ENCODE data around the gene SELENOS. TPM values are rescaled to one million over a fixed set of nuclear protein-coding genes. Genes with fewer than 3 reads are reported as not detected.

SELENOS gene
- total RNA-seq, 1 experiment from 2014 or later = 145 TPM

GRCh38 chr15:101255615-101256241, 21.6 kb downstream of the SELENOS start:
- no peak for TF ChIP-seq CTCF (IDR thresholded peaks at IDR 0.05; ENCODE audit: unreplicated experiment)
- H3K27ac Mint-ChIP-seq (ENCODE audit: low read depth, unreplicated experiment) = no peak overlapping the region
- CTCF ChIA-PET = interaction anchor here (0.5 to 4.3 kb wide), 11 partner anchors 15 to 823 kb away, joined by 3 to 62 read pairs (median 3); no protein-coding TSS in a partner anchor
- H3K9me3 Mint-ChIP-seq (ENCODE audit: unreplicated experiment) = no peaks in the 10 kb centered on the region
- no TSS peak for BruUV-seq (replicated peaks)
- H3K27me3 Mint-ChIP-seq (ENCODE audit: insufficient read depth, unreplicated experiment) = no peaks in the 10 kb centered on the region
- H3K36me3 Mint-ChIP-seq (ENCODE audit: insufficient read depth, unreplicated experiment) = no peaks in the 10 kb centered on the region
- peaks cover 5% of the 10 kb centered on the region for H3K4me1 Mint-ChIP-seq (ENCODE audit: insufficient read depth, unreplicated experiment)
- H3K4me3 Mint-ChIP-seq (ENCODE audit: unreplicated experiment) = no peak overlapping the region
- DNase-seq (ENCODE audit: unreplicated experiment) = no peak
- intact Hi-C loops (cut with micrococcal nuclease) = loop anchor here (5.0 kb wide), 2 partner anchors 338 to 628 kb away; partner anchors contain the start of gene LRRK1
- POLR2A ChIA-PET = no interaction called here

DNA sequence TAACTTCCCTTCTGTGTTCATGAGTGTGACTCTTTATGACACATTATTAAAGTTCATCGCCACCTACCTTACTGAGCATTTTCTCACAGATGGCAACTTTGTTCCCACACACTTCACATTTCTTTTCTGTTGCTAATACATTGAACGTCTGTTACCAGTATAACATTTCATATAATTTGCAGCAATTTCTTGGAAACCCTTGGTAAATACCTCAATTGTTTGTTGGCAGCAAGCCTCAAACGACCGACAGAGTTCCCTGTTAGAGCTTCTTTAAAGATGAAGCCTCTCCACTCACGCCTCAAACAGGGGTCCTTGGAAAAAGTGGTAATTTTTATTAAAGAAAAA, 22.3 kb downstream of the SELENOS start:
- intact Hi-C loops (cut with micrococcal nuclease) = loop anchor here (5.0 kb wide), 2 partner anchors 338 to 628 kb away; partner anchors contain the start of gene LRRK1
- Mint-ChIP-seq H3K9me3 (ENCODE audit: unreplicated experiment) (no peaks in the 10 kb centered on the region), H3K27me3 (ENCODE audit: insufficient read depth, unreplicated experiment) (no peaks in the 10 kb centered on the region), H3K36me3 (ENCODE audit: insufficient read depth, unreplicated experiment) (no peaks in the 10 kb centered on the region), H3K4me3 (ENCODE audit: unreplicated experiment) (no peak overlapping the region), H3K27ac (ENCODE audit: low read depth, unreplicated experiment) (no peak overlapping the region), H3K4me1 (ENCODE audit: insufficient read depth, unreplicated experiment) (peaks cover 10% of the 10 kb centered on the region)
- CTCF ChIA-PET = interaction anchor here (0.6 to 4.3 kb wide), 7 partner anchors 15 to 822 kb away, joined by 3 to 62 read pairs (median 4); no protein-coding TSS in a partner anchor
- no peak for TF ChIP-seq CTCF (IDR thresholded peaks at IDR 0.05; ENCODE audit: unreplicated experiment)
- POLR2A ChIA-PET = interaction anchor here (1.1 kb wide), 1 partner anchor 142 kb away, joined by 4 read pairs; no protein-coding TSS in a partner anchor
- no TSS peak for BruUV-seq (replicated peaks)
- no peak for DNase-seq (ENCODE audit: unreplicated experiment)

DNA sequence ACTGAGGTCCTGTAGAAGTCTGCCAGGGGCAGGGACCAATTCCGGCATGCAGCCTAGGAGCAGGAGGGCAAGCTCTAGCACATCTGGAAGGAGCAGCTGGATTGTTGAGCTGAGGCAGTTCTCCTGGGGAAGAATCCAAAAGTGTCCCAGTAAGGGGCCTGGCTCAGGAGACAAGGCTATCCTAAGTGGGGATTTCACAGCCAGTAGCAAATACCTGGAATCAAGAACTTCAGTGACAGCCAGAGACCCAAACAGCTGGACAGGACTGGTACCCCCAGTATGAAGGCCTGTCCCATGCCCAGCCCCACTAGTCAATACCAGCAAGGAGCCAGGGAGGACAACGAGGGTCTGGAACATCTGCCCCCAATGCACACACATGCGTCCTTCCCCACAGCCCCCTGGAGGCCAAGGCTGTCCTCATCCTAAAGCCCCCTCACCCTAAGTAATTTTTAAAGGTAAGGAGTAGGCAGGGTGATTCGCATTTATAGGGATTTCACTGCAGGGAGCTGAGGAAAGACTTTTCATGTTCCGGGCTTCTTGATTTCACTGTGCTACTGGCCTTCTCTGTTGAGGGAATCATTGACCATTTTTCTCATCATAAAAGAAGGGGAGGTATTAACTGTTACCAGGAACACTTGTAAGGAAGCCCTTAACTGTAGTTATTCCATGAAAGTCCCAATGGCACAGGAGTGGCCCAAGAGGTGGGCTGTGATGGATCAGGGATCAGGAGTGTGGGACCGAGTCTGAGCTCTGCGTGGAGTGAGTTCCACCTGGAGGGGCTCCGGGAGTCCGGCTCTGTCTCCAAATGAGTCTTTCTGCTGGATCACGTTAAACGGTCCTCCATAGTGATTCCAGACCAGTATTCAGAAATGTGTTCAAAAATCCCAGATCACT, 22.9 kb downstream of the SELENOS start:
- H3K4me3 Mint-ChIP-seq (ENCODE audit: unreplicated experiment) = no peak overlapping the region
- CTCF ChIA-PET = interaction anchor here (0.6 to 4.3 kb wide), 11 partner anchors 16 to 337 kb away, joined by 3 to 62 read pairs (median 3); no protein-coding TSS in a partner anchor
- intact Hi-C loops (cut with micrococcal nuclease) = loop anchor here (5.0 kb wide), 2 partner anchors 337 to 627 kb away; partner anchors contain the start of gene LRRK1
- H3K36me3 Mint-ChIP-seq (ENCODE audit: insufficient read depth, unreplicated experiment) = no peaks in the 10 kb centered on the region
- TF ChIP-seq CTCF (IDR thresholded peaks at IDR 0.05; ENCODE audit: unreplicated experiment) = no peak
- no peak for DNase-seq (ENCODE audit: unreplicated experiment)
- no peaks in the 10 kb centered on the region for H3K27me3 Mint-ChIP-seq (ENCODE audit: insufficient read depth, unreplicated experiment)
- no peak overlapping the region for H3K27ac Mint-ChIP-seq (ENCODE audit: low read depth, unreplicated experiment)
- peaks cover 12% of the 10 kb centered on the region for H3K4me1 Mint-ChIP-seq (ENCODE audit: insufficient read depth, unreplicated experiment)
- H3K9me3 Mint-ChIP-seq (ENCODE audit: unreplicated experiment) = no peaks in the 10 kb centered on the region
- POLR2A ChIA-PET = interaction anchor here (1.1 kb wide), 1 partner anchor 142 kb away, joined by 4 read pairs; no protein-coding TSS in a partner anchor
- no TSS peak for BruUV-seq (replicated peaks)

- POLR2A ChIA-PET = interaction anchor here (0.5 to 2.0 kb wide), 9 partner anchors 9 to 334 kb away, joined by 3 to 7 read pairs (median 3); partner anchors contain the start of gene LRRK1
- CTCF ChIA-PET = interaction anchor here (0.6 to 3.0 kb wide), 9 partner anchors 13 to 336 kb away, joined by 3 to 15 read pairs (median 3); no protein-coding TSS in a partner anchor
- H3K4me3 Mint-ChIP-seq (ENCODE audit: unreplicated experiment) = peak overlapping the region; percentile 83
- no peaks in the 10 kb centered on the region for H3K27me3 Mint-ChIP-seq (ENCODE audit: insufficient read depth, unreplicated experiment)
- H3K27ac Mint-ChIP-seq (ENCODE audit: low read depth, unreplicated experiment) = peak overlapping the region; percentile 71
- no peak for TF ChIP-seq CTCF (IDR thresholded peaks at IDR 0.05; ENCODE audit: unreplicated experiment)
- H3K4me1 Mint-ChIP-seq (ENCODE audit: insufficient read depth, unreplicated experiment) = peaks cover 12% of the 10 kb centered on the region
- intact Hi-C loops (cut with micrococcal nuclease) = no loop called here
- no TSS peak for BruUV-seq (replicated peaks)
- H3K36me3 Mint-ChIP-seq (ENCODE audit: insufficient read depth, unreplicated experiment) = no peaks in the 10 kb centered on the region
- peak; percentile 11 for DNase-seq (ENCODE audit: unreplicated experiment)
- no peaks in the 10 kb centered on the region for H3K9me3 Mint-ChIP-seq (ENCODE audit: unreplicated experiment)
Measured at GRCh38 chr15:101252836-101253235, 24.4 kb downstream of the SELENOS start.
